ENCODE measurements around the gene ZFP92. TPM values are rescaled to one million over a fixed set of nuclear protein-coding genes. Genes with fewer than 3 reads are reported as not detected.

ZFP92 gene
- total and polyA plus RNA-seq, 2 of the 8 experiments (the other 6 are each of a cell fraction or from before 2014, with no cell fraction given), result 0.14 to 0.41 TPM

GRCh38 chrX:153378607-153379006, 32.7 kb upstream of the ZFP92 start (continued):
- TF ChIP-seq CHD7 (IDR thresholded peaks at IDR 0.05; ENCODE audit: insufficient replicate concordance, low read length) (no peak), SRF (IDR thresholded peaks at IDR 0.05; ENCODE audit: low read depth, low read length) (no peak), GTF2F1 (IDR thresholded peaks at IDR 0.05; ENCODE audit: borderline replicate concordance, low read depth, low read length) (no peak), EGR1 (IDR thresholded peaks at IDR 0.05; ENCODE audit: borderline replicate concordance, low read depth, low read length) (no peak), KDM4A (IDR thresholded peaks at IDR 0.05; ENCODE audit: low read depth, low read length, severe bottlenecking) (no peak), SP2 (IDR thresholded peaks at IDR 0.05; ENCODE audit: low read length) (no peak), NANOG (IDR thresholded peaks at IDR 0.05; ENCODE audit: insufficient read depth, low read depth, low read length, poor library complexity, severe bottlenecking) (no peak), KDM1A (IDR thresholded peaks at IDR 0.05; ENCODE audit: borderline replicate concordance, low read length) (no peak), FOSL1 (IDR thresholded peaks at IDR 0.05; ENCODE audit: insufficient read depth, low read depth, low read length) (no peak), POLR2A (IDR thresholded peaks at IDR 0.05; ENCODE audit: control extremely low read depth in 1 of 2, low read depth in 2 of 2, low read length in 2 of 2) (no peak), CBX8 (IDR thresholded peaks at IDR 0.05; ENCODE audit: borderline replicate concordance, low read depth, low read length) (no peak), CREB1 (IDR thresholded peaks at IDR 0.05) (no peak)

Data from H1 (cell line).